GM20431 (cell line): ENCODE measurements around the gene RUSC2.
"Not testable (repeated sequence)": the region's sequence is repeated elsewhere in the genome, so short reads cannot be mapped to it uniquely, and the experiment has no call there.

Source experiments
- in situ Hi-C: fragments of 300-500 bp; cut with MseI, MboI; formaldehyde crosslinking; loops from one replicate; pipeline ENCODE4 v1.15.0; 2020; ENCODE audit warnings: low sequenced_read_pairs; ENCODE audit not compliant: unreplicated experiment

RUSC2 gene

GRCh38 chr9:35490155-35490909, 421 bp downstream of the RUSC2 start:
- in situ Hi-C loops: no loop called here

- in situ Hi-C loops: no loop called here
These were observed 1.1 kb downstream of the RUSC2 start for GRCh38 chr9:35490910-35491465.

GRCh38 chr9:35493119-35493518, 3.2 kb downstream of the RUSC2 start:
- in situ Hi-C loops: not testable (repeated sequence)

DNA sequence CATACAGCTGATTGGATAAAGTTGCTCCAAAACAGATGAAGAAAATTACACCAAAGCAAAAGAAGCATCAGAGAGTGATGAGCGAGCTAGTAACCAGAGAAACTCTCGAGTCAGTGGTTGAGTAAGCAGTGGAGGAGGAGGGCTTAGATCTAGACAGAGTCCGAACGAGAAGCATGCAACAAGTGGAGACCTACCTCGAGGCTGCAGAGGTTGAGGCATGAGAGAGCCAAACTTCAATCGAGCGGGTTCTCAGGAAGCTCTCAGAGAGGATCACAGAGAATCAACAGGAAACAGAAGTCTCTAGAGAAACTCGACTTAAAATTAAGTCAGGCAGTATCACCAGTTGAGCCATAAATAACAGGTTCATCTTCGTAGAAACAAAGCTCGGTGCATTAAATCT, 6.1 kb downstream of the RUSC2 start:
- in situ Hi-C loops: no loop called here

GRCh38 chr9:35498245-35498644, 8.3 kb downstream of the RUSC2 start:
- in situ Hi-C loops: not testable (repeated sequence)

- in situ Hi-C loops: no loop called here
These were observed 9.3 kb downstream of the RUSC2 start for GRCh38 chr9:35499029-35499700.

DNA sequence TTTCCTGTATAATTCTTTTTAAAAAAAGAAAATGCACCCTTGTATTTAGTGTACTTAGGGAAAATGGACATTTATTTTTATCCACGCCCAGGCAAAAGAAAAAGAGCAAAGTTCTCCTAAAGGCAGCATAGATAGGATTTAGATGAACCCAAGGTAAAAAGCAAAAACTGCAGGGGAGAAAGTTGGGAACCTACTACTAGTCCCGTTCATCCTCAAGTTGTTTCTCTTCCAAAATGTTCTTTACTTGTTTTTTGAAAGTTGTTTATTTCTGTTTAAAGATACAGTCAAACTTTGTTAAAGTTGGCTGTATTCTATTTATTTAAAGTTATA, 9.8 kb downstream of the RUSC2 start:
- in situ Hi-C loops: no loop called here

DNA sequence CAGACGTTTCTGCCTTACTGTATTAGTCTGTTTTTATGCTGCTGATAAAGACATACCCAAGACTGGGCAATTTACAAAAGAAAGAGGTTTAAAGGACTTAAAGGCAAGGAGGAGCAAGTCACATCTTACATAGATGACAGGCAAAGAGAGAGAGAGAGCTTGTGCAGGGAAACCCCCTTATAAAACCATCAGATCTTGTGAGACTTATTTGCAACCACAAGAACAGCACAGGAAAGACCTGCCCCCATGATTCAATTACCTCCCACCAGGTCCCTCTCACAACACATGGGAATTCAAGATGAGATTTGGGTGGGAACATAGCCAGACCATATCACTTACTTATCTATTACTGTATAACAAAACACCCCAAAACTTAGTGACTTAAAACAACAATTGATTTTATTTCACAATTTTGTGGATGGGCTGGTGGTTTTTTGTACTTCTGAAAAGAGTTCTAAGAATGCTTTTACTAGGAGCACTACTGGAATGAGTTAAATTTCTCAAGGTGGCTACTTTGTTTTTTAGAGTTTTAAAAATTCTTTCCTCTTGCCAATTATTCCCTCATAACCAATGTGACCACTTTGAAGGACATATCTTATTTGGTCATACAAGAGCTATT, 10.3 kb downstream of the RUSC2 start:
- in situ Hi-C loops: no loop called here

DNA sequence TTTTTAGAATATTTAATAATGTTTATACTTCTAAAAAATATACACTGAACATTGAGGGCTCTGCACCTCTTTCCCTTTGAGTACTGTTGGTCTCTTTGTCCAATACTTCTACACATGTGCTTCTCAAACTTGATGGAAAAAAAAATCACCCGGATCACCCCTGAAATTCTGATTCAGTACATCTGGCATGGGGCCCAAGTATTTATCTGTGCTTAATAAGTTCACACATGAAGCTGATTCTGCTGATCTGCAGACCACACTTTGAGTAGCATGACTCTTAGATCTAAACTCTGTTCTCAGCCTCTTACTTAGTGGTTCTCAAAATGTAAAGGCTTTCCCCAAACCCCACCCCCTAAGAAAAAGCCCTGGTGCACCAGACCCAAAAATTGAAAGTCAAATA, 12.0 kb downstream of the RUSC2 start:
- in situ Hi-C loops: no loop called here

DNA sequence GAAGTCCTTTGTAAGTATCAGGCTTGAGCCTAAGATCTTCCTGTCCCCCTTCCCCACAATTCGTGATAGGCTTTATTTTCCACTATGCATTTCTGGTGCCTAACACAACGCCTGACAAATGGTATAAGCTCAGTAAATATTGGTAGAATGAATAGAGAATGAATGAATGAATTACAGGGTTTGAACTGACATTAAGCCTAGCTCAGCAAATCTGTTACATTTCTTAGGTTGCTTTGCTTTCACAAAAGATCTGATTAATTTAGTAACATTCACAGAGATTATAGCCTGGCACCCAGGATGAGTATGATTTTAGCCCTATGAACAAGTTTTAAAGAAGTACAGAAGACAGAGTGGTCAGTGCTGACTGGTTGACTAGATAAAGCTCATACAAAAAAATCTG, 16.4 kb downstream of the RUSC2 start:
- in situ Hi-C loops: no loop called here

DNA sequence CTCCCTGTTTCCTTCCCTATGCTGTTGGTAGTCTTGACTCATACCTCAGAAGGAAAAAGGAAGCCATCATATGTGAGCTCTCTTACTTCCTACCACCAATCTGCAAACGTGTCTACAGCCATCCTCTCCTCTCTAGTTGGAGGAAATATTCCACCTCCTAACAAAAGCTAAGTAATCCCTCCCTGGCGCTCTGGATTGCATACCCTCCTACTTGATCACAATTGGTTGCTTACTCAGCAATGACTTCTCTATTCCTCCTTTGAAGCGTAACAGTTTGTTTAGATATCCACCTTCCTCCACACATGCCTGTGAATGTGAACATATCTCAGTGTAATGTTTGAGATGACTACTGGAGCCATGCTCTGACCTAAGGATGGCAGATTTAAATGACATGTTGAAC, 18.2 kb downstream of the RUSC2 start:
- in situ Hi-C loops: no loop called here

DNA sequence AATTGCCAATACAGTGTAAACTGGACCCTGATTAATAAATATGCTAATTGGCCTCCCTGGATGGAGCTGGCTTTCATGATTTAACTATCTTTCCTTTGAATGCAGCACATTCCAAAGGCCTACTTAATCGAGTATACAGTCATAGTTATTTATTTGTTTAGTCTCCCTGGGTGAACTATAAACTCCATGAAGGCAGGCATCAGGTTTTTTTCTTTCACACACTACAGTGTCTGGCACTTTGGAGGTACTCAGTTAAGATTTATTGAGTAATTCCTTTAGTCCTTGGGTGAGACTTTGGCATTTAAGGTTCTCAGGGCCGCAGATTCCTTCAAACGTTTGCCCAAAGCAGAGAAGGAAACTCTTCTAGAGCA, 20.5 kb downstream of the RUSC2 start:
- in situ Hi-C loops: no loop called here

GRCh38 chr9:35510754-35511428, 21.0 kb downstream of the RUSC2 start:
- in situ Hi-C loops: no loop called here

- in situ Hi-C loops: no loop called here
These were observed 21.5 kb downstream of the RUSC2 start for GRCh38 chr9:35511453-35511852.

- in situ Hi-C loops: no loop called here
These were observed 25.9 kb downstream of the RUSC2 start for GRCh38 chr9:35515766-35516165.

DNA sequence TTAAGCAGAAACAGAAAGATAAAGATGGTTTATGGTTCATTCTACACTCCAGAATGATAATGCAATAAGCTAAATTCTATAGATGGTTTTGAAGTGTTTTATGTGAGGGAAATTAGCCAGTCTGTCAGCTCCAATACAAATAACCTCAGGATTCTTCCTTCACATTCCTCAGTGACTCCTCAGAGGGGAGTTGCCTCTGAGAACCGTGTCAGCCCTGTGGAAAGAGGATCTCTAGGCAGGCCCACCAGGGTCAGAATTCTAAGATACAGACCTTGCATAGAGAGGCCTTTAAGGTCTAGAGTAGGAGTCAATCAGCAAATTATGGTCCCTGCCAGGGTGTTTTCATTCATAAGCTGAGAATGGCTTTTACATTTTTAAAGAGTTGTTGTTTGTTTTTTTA, 26.6 kb downstream of the RUSC2 start:
- in situ Hi-C loops: no loop called here

GRCh38 chr9:35517131-35517530, 27.2 kb downstream of the RUSC2 start:
- in situ Hi-C loops: no loop called here

- in situ Hi-C loops: no loop called here
These were observed 27.8 kb downstream of the RUSC2 start for GRCh38 chr9:35517552-35518224.

GRCh38 chr9:35518225-35518821, 28.4 kb downstream of the RUSC2 start:
- in situ Hi-C loops: no loop called here
